NCI-H2107 (cell line): ENCODE data around the gene SSX4B.
"Not testable (repeated sequence)": the region's sequence is repeated elsewhere in the genome, so short reads cannot be mapped to it uniquely, and the experiment has no call there.

Source experiments
- DNase-seq: peaks from one replicate; lab custom pipeline; 2025; lab: John Stamatoyannopoulos, UW

The SSX4B gene, protein sequence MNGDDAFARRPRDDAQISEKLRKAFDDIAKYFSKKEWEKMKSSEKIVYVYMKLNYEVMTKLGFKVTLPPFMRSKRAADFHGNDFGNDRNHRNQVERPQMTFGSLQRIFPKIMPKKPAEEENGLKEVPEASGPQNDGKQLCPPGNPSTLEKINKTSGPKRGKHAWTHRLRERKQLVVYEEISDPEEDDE

GRCh38 chrX:48411860-48412259, at the start of gene SSX4B:
Gene SSX4B (minus strand): TSS chrX:48411960. CDS start chrX:48411372, 588 bp downstream.
- DNase-seq = not testable (repeated sequence)

- no peak for DNase-seq
Measured at GRCh38 chrX:48460606-48461005, 48.8 kb upstream of the SSX4B start.

- no peak for DNase-seq
Measured at GRCh38 chrX:48460031-48460430, 48.3 kb upstream of the SSX4B start.

DNA sequence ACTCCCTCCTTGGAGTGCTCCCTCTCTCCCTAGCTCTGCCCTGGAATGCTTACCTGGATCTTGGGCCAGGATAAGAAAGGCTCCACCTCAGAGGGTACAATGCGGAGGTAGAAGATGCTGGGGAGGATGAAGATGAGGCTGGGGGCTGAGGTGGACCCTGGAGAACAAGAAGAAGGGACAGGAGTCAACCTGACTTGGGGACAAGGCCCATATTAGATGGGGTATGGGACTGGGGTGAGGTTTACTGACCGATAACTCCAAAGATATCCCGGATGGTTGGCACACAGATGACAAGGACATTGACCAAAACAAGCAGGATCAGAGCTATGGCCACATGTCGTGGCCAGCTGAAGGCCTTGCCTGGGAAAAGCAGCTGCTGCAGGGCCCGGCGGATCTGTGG, 47.7 kb upstream of the SSX4B start:
- no peak for DNase-seq

- DNase-seq = no peak
Measured at GRCh38 chrX:48458711-48459110, 47.0 kb upstream of the SSX4B start.

GRCh38 chrX:48456628-48457331, 45.0 kb upstream of the SSX4B start:
- DNase-seq = no peak

- no peak for DNase-seq
Measured at GRCh38 chrX:48451708-48452107, 39.9 kb upstream of the SSX4B start.

GRCh38 chrX:48450076-48450475, 38.3 kb upstream of the SSX4B start:
- DNase-seq = no peak

- DNase-seq = not testable (repeated sequence)
Measured at GRCh38 chrX:48447201-48447600, 35.4 kb upstream of the SSX4B start.

DNA sequence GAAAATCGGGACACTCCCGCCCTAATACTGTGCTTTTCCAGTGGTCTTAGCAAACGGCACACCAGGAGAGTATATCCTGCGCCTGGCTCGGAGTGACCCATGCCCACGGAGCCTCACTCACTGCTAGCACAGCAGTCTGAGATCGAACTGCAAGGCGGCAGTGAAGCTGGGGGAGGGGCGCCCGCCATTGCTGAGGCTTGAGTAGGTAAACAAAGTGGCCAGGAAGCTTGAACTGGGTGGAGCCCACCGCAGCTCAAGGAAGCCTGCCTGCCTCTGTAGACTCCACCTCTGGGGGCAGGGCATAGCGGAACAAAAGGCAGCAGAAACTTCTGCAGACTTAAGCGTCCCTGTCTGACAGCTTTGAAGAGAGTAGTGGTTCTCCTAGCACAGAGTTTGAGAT, 22.0 kb upstream of the SSX4B start:
- not testable (repeated sequence) for DNase-seq

GRCh38 chrX:48430166-48430565, 18.4 kb upstream of the SSX4B start:
- DNase-seq = not testable (repeated sequence)

DNA sequence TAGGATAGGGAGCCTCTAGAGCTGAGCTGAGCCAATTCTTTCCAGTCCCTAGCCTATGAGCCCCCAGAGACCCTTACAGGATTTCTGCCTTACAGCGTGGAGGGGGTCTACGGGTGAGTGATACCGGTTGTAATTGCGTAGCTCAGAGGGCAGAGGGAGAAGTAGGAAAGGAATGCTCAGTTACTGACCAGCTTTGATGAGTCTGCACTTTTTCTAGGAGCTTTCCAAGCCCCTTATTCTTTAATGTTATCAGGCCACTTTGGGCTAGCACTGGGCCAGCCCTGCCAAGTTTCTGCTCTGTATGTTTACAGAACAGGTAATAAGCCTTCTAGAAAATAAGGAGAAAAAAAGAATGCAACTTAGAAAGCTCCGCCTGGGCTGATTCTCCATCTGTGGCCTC, 17.8 kb upstream of the SSX4B start:
- not testable (repeated sequence) for DNase-seq

- DNase-seq = not testable (repeated sequence)
Measured at GRCh38 chrX:48427027-48427716, 15.4 kb upstream of the SSX4B start.

- DNase-seq = not testable (repeated sequence)
Measured at GRCh38 chrX:48397825-48398224, 13.9 kb downstream of the SSX4B start.

- DNase-seq = not testable (repeated sequence)
Measured at GRCh38 chrX:48396931-48397330, 14.8 kb downstream of the SSX4B start.

GRCh38 chrX:48383239-48383638, 28.5 kb downstream of the SSX4B start, which contains the start of gene SSX4:
Gene SSX4 (plus strand): TSS chrX:48383539. CDS start chrX:48384054, 515 bp downstream.
- not testable (repeated sequence) for DNase-seq

DNA sequence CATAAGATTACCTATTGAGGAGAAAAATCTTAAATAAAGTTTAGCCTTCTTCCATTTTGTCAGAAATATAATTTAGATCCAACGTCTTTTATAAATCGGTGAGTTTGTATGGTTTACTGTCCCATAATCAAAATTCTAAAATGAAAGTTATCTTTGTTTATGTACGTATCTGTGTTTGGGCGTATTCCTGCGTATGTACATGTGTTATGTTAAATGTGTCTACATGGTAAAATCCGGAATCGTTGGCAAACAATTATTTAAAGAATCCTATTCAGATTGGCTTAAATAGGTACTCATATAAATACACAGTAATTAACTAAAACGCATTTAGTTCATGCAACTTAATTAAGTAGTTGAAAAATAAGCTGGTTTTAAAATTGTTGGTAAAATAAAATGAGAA, 41.4 kb downstream of the SSX4B start:
- not testable (repeated sequence) for DNase-seq

- DNase-seq = not testable (repeated sequence)
Measured at GRCh38 chrX:48367717-48368408, 43.9 kb downstream of the SSX4B start.

DNA sequence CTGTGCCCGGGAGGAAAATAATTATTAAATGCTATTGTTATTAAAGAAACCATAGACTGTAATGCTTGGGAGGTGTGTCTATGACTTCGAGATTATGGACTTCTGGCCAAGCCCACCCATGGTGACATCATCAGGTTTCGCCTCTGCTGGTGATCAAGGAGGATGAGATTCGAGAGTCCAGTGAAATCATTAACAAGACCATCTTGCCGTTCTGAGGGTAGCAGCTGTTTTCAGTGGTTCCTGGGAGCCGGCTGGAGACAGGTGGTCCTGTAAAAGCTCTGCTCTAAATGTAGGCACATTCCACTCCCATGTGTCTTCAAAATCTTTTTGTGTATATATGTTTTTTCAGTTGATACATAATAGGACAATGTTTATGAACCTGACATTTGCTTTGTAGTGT, 52.5 kb downstream of the SSX4B start:
- DNase-seq = not testable (repeated sequence)

- no peak for DNase-seq
Measured at GRCh38 chrX:48357681-48358080, 54.1 kb downstream of the SSX4B start.

- not testable (repeated sequence) for DNase-seq
Measured at GRCh38 chrX:48356315-48357094, 55.3 kb downstream of the SSX4B start, which contains the start of gene SSX3. Gene SSX3 (minus strand): TSS chrX:48356703. CDS start chrX:48355249, 1,454 bp downstream.
